ENCODE data around the gene CHST13.

DNA sequence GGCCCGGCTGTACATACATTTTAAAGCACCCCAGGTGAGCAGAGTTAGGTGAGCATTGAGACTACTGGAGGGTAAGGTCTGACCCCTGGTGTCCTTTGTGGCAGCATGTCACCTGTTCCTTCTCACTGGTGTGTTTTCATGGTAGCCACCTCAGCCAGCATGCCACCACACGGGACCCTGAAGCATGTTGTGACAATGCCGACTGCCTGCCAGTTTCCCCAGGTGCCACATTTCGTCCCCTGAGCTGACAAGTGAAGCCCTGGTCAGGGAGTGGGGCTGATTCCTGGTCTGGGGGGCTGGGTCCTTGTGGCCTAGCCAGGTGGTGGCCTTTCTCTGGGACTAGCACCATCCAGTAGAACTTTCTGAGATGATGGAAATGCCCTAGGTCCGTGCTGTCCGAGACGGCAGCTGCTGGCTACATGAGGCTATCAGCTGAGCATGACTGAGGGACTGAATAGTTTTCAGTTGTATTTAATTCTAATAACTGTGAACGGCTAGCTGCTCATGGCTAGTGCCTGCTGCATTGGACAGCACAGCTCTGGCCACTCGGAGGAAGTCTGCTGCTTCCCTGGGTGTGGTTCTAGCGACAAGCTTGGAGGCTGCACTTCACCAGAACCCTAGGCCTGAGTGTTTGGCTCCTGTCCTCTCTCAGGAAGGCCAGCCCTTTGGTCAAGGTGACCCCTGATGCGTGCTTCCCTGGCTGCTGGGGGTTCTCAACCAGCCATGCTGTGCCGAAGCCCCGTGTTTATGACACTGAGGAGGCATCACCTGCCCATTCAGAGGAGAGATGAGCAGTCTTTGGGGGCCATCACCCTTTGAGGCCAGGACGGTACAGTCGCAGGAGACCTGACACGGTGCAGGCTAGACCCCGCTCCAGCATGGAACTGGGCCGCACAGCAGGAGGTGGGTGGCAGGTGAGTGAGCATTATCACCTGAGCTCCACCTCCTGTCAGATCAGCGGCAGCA is 30.9 kb downstream of the CHST13 start:
- TF ChIP-seq SPI1 (IDR thresholded peaks at IDR 0.05; ENCODE audit: low read depth, low read length) (no peak), TAF1 (IDR thresholded peaks at IDR 0.05; ENCODE audit: low read depth, low read length) (no peak)
